Upper lobe of left lung (tissue), 4 donors: ENCODE data around the gene BTBD9.

ENCODE experiments used
- CTCF ChIP-seq, 6 experiments: fragments of 450-650 bp in 4 of 6; fragments of 200-600 bp in 2 of 6; sonication (generic) in 2 of 6; IDR thresholded peaks; one replicate each; pipeline ENCODE4 v1.5.1; 2016 to 2019; ENCODE audit warnings: antibody characterized with exemption in 6 of 6
- POLR2A ChIP-seq, 4 donors: fragments of 450-650 bp; IDR thresholded peaks; one replicate each; pipeline ENCODE4 v1.5.1; 2016 to 2017; ENCODE audit warnings: antibody characterized with exemption in 4 of 4, mild to moderate bottlenecking in 2 of 4

- TF ChIP-seq CTCF (IDR thresholded peaks at IDR 0.05) (no peak), POLR2A (IDR thresholded peaks at IDR 0.05) (no peak)
Observed at GRCh38 chr6:38549795-38550194, 89.9 kb downstream of the BTBD9 start.
